Brain pericyte (primary cell): Measurements from ENCODE around the gene NCF2.

Experiments
- DNase-seq: peaks from one replicate; pipeline ENCODE4 v3.0.0-alpha.2; 2012; ENCODE audit warnings: low read depth, low spot score

NCF2 gene

GRCh38 chr1:183552441-183552840 is 37.8 kb downstream of the NCF2 start:
- DNase-seq: no peak

- DNase-seq: no peak
Measured at GRCh38 chr1:183551924-183552323, 38.3 kb downstream of the NCF2 start.

- DNase-seq: no peak
Measured at GRCh38 chr1:183550915-183551314, 39.3 kb downstream of the NCF2 start.

GRCh38 chr1:183548116-183548515 is 42.1 kb downstream of the NCF2 start:
- DNase-seq: no peak

- no peak for DNase-seq
Measured at GRCh38 chr1:183546427-183546826, 43.8 kb downstream of the NCF2 start.

- no peak for DNase-seq
Measured at GRCh38 chr1:183544598-183545297, 45.5 kb downstream of the NCF2 start.

GRCh38 chr1:183543619-183544204 is 46.5 kb downstream of the NCF2 start:
- peak; percentile 21 for DNase-seq

- no peak for DNase-seq
Measured at GRCh38 chr1:183537405-183537804, 52.9 kb downstream of the NCF2 start.

- DNase-seq: no peak
Measured at GRCh38 chr1:183533617-183534174, 56.6 kb downstream of the NCF2 start.

GRCh38 chr1:183528577-183528976 is 61.7 kb downstream of the NCF2 start:
- DNase-seq: no peak

GRCh38 chr1:183522104-183522503 is 68.2 kb downstream of the NCF2 start:
- no peak for DNase-seq

GRCh38 chr1:183520379-183520778 is 69.9 kb downstream of the NCF2 start:
- no peak for DNase-seq

- DNase-seq: no peak
Measured at GRCh38 chr1:183517401-183517800, 72.9 kb downstream of the NCF2 start.

GRCh38 chr1:183516725-183517124 is 73.5 kb downstream of the NCF2 start:
- no peak for DNase-seq

- DNase-seq: no peak
Measured at GRCh38 chr1:183515002-183515689, 75.1 kb downstream of the NCF2 start.

- no peak for DNase-seq
Measured at GRCh38 chr1:183514235-183514634, 76.0 kb downstream of the NCF2 start.

GRCh38 chr1:183512450-183512849 is 77.8 kb downstream of the NCF2 start:
- DNase-seq: no peak

GRCh38 chr1:183508694-183509093 is 81.6 kb downstream of the NCF2 start:
- no peak for DNase-seq

GRCh38 chr1:183506561-183506960 is 83.7 kb downstream of the NCF2 start:
- DNase-seq: no peak
